ENCODE measurements around the gene MTHFSD. TPM values are rescaled to one million over a fixed set of nuclear protein-coding genes. Genes with fewer than 3 reads are reported as not detected.
A peak's percentile ranks its signal among the peaks of the same experiment; 100 is the strongest.

Gene MTHFSD
- total RNA-seq, 1 experiment from 2014 or later = 15.7 TPM

- TF ChIP-seq ESRRA (CRISPR knock-in tag; IDR thresholded peaks at IDR 0.05; ENCODE audit: borderline replicate concordance) (no peak), TCF7 (CRISPR knock-in tag; IDR thresholded peaks at IDR 0.05; ENCODE audit: low read depth) (no peak), IRF2 (CRISPR knock-in tag; IDR thresholded peaks at IDR 0.05; ENCODE audit: borderline replicate concordance, low read depth) (no peak), ERG (CRISPR knock-in tag; IDR thresholded peaks at IDR 0.05) (no peak), ZNF671 (CRISPR knock-in tag; IDR thresholded peaks at IDR 0.05) (no peak), CBFB (CRISPR knock-in tag; IDR thresholded peaks at IDR 0.05; ENCODE audit: low read depth) (no peak), TP53 (CRISPR knock-in tag; IDR thresholded peaks at IDR 0.05) (no peak), GTF2I (CRISPR knock-in tag; conservative IDR thresholded peaks at IDR 0.05) (no peak), ZNF416 (CRISPR knock-in tag; IDR thresholded peaks at IDR 0.05) (no peak), AR (CRISPR knock-in tag; IDR thresholded peaks at IDR 0.05) (no peak), KAT7 (CRISPR knock-in tag; IDR thresholded peaks at IDR 0.05; ENCODE audit: borderline replicate concordance) (no peak), USF1 (CRISPR knock-in tag; IDR thresholded peaks at IDR 0.05) (no peak), ZSCAN18 (CRISPR knock-in tag; IDR thresholded peaks at IDR 0.05) (no peak), JUN (CRISPR knock-in tag; IDR thresholded peaks at IDR 0.05) (no peak), HMGA2 (CRISPR knock-in tag; IDR thresholded peaks at IDR 0.05) (no peak), ZNF219 (CRISPR knock-in tag; IDR thresholded peaks at IDR 0.05; ENCODE audit: borderline replicate concordance) (no peak)
- Mint-ChIP-seq H3K4me3 (no peak overlapping the region), H3K9me3 (no peaks in the 10 kb centered on the region), H3K27me3 (ENCODE audit: low read depth) (peaks cover 98% of the 10 kb centered on the region), H3K36me3 (no peaks in the 10 kb centered on the region), H3K27ac (no peak overlapping the region), H3K4me1 (peaks cover 69% of the 10 kb centered on the region)
- ChIA-PET CTCF (interaction anchor here (0.9 to 2.3 kb wide), 5 partner anchors 11 to 488 kb away, joined by 3 to 22 read pairs (median 10); no protein-coding TSS in a partner anchor), POLR2A (no interaction called here)
- ATAC-seq (no peak), DNase-seq (ENCODE audit: low spot score) (no peak)
Observed at GRCh38 chr16:86574646-86575045, 19.6 kb upstream of the MTHFSD start.

- Mint-ChIP-seq H3K4me1 (peaks cover 70% of the 10 kb centered on the region), H3K27ac (no peak overlapping the region), H3K9me3 (no peaks in the 10 kb centered on the region), H3K27me3 (ENCODE audit: low read depth) (peaks cover 100% of the 10 kb centered on the region), H3K36me3 (no peaks in the 10 kb centered on the region), H3K4me3 (peak overlapping the region; percentile 8; the same call in 1 of the 2 replicates)
- no peak for DNase-seq (ENCODE audit: low spot score)
- TF ChIP-seq ZNF232 (CRISPR knock-in tag; IDR thresholded peaks at IDR 0.05) (no peak), MXD4 (CRISPR knock-in tag; IDR thresholded peaks at IDR 0.05; ENCODE audit: borderline replicate concordance) (no peak), ZNF138 (CRISPR knock-in tag; conservative IDR thresholded peaks at IDR 0.05) (no peak), CREM (CRISPR knock-in tag; IDR thresholded peaks at IDR 0.05) (no peak)
- no peak for ATAC-seq
- ChIA-PET CTCF (interaction anchor here (0.9 to 1.8 kb wide), 4 partner anchors 10 to 300 kb away, joined by 3 to 7 read pairs (median 4); no protein-coding TSS in a partner anchor), POLR2A (no interaction called here)
Observed at GRCh38 chr16:86573646-86574508, 18.8 kb upstream of the MTHFSD start.

All from WTC11 (cell line).